ENCODE results near the gene GRB10. TPM values are rescaled to one million over a fixed set of nuclear protein-coding genes. Genes with fewer than 3 reads are reported as not detected.

The GRB10 gene
- total RNA-seq, 1 donor from 2014 or later, result 33.9 TPM

DNA sequence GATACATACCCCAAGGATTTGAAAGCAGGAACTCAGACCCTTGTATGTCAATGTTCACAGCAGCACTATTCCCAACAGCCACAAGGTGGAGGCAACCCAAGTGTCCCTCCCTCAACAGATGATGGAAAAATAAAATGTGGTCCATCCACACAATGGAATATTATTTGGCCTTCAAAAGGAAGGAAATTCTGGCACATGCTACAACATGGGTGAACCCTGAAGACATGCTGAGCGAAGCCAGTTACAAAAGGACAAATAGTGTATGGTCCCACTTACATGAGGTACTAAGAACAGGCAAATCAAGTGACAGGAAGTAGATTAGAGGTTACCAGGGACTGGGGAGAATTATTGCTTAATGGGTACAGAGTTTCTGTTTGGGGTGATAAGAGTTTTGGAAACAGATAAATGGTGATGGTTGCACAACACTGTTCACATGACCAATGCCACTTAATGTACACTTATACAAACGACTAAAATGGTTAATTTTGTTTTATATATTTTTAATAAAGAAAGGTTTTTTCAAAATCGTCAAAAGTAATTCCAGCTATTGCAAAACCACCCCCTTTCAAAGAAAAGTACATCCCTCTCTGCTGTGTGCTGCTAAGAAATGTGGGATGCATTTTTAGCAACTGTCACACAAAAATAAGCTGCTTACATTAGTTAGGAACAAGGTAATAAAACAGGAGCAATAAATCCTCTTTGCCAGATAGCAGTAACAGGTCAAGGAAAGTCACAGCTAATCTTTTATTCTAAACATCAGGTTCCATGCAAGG lies 85.7 kb downstream of the GRB10 start:
- peaks cover 5% of the 10 kb centered on the region for H4K20me1 ChIP-seq (ENCODE audit: low read depth)
- no peak overlapping the region for H3K4me3 ChIP-seq
- peaks cover 3% of the 10 kb centered on the region for H3K4me1 ChIP-seq
- no peaks in the 10 kb centered on the region for H3K27me3 ChIP-seq
- no peaks in the 10 kb centered on the region for H3K79me2 ChIP-seq (ENCODE audit: low read depth)
- H3K27me3 Mint-ChIP-seq (ENCODE audit: insufficient read depth, low read depth), result peaks cover 2% of the 10 kb centered on the region
- H2AFZ ChIP-seq (replicated peaks), result no peak overlapping the region
- H3K36me3 ChIP-seq, result no peaks in the 10 kb centered on the region
- H3F3A ChIP-seq (ENCODE audit: low read depth), result no peaks in the 10 kb centered on the region
- H3K4me1 Mint-ChIP-seq, result peaks cover 19% of the 10 kb centered on the region
- no peak overlapping the region for H3K27ac ChIP-seq
- TF ChIP-seq EZH2phosphoT487 (IDR thresholded peaks at IDR 0.05), result no peak
- TF ChIP-seq, protein P1, sequence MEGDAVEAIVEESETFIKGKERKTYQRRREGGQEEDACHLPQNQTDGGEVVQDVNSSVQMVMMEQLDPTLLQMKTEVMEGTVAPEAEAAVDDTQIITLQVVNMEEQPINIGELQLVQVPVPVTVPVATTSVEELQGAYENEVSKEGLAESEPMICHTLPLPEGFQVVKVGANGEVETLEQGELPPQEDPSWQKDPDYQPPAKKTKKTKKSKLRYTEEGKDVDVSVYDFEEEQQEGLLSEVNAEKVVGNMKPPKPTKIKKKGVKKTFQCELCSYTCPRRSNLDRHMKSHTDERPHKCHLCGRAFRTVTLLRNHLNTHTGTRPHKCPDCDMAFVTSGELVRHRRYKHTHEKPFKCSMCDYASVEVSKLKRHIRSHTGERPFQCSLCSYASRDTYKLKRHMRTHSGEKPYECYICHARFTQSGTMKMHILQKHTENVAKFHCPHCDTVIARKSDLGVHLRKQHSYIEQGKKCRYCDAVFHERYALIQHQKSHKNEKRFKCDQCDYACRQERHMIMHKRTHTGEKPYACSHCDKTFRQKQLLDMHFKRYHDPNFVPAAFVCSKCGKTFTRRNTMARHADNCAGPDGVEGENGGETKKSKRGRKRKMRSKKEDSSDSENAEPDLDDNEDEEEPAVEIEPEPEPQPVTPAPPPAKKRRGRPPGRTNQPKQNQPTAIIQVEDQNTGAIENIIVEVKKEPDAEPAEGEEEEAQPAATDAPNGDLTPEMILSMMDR (IDR thresholded peaks at IDR 0.05), result peak; percentile 56
- TF ChIP-seq EZH2 (IDR thresholded peaks at IDR 0.05), result no peak
- H3K4me2 ChIP-seq, result no peak overlapping the region
- H3K27ac Mint-ChIP-seq, result no peak overlapping the region
- H3K9me3 ChIP-seq (ENCODE audit: low read depth), result no peaks in the 10 kb centered on the region
- DNase-seq (ENCODE audit: low spot score), result peak; percentile 16
- H3K36me3 Mint-ChIP-seq, result peaks cover 40% of the 10 kb centered on the region
- H3K9ac ChIP-seq, result no peak overlapping the region
- no peaks in the 10 kb centered on the region for H3K9me3 Mint-ChIP-seq
- H3K4me3 Mint-ChIP-seq, result no peak overlapping the region

DNA sequence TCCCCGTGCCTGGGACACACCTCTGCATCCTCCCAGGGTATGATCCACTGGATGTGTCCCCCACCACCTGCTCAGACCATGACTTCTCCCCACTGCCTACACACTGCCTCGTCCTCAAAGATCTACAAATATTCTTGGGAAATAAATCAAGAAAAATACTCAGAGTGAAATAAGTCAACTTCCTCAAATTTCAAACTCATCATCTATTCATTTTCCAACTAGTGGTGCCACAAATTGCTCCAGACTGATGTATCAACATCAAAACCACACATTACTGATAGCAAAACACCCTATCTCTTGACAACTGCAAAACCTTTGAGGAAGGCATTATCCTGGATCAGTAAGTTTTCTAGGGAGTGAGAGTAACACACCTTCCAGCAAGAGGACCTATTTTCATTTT lies 87.7 kb downstream of the GRB10 start:
- Histone ChIP-seq H3K4me3 (no peak overlapping the region), H3K9ac (no peak overlapping the region), H3K27ac (no peak overlapping the region), H3K27me3 (no peaks in the 10 kb centered on the region), H3F3A (ENCODE audit: low read depth) (peaks cover 18% of the 10 kb centered on the region), H3K36me3 (no peaks in the 10 kb centered on the region), H3K4me2 (no peak overlapping the region), H3K79me2 (ENCODE audit: low read depth) (no peaks in the 10 kb centered on the region), H4K20me1 (ENCODE audit: low read depth) (peaks cover 23% of the 10 kb centered on the region), H3K9me3 (ENCODE audit: low read depth) (no peaks in the 10 kb centered on the region), H3K4me1 (peaks cover 22% of the 10 kb centered on the region), H2AFZ (replicated peaks) (no peak overlapping the region)
- peaks cover 19% of the 10 kb centered on the region for H3K4me1 Mint-ChIP-seq
- no peaks in the 10 kb centered on the region for H3K9me3 Mint-ChIP-seq
- no peak overlapping the region for H3K4me3 Mint-ChIP-seq
- H3K27me3 Mint-ChIP-seq (ENCODE audit: insufficient read depth, low read depth), result peaks cover 2% of the 10 kb centered on the region
- no peak overlapping the region for H3K27ac Mint-ChIP-seq
- no peak for DNase-seq (ENCODE audit: low spot score)
- peaks cover 25% of the 10 kb centered on the region for H3K36me3 Mint-ChIP-seq
- TF ChIP-seq EZH2 (IDR thresholded peaks at IDR 0.05) (no peak), EZH2phosphoT487 (IDR thresholded peaks at IDR 0.05) (no peak)
- TF ChIP-seq, protein P1 (IDR thresholded peaks at IDR 0.05), result no peak

DNA sequence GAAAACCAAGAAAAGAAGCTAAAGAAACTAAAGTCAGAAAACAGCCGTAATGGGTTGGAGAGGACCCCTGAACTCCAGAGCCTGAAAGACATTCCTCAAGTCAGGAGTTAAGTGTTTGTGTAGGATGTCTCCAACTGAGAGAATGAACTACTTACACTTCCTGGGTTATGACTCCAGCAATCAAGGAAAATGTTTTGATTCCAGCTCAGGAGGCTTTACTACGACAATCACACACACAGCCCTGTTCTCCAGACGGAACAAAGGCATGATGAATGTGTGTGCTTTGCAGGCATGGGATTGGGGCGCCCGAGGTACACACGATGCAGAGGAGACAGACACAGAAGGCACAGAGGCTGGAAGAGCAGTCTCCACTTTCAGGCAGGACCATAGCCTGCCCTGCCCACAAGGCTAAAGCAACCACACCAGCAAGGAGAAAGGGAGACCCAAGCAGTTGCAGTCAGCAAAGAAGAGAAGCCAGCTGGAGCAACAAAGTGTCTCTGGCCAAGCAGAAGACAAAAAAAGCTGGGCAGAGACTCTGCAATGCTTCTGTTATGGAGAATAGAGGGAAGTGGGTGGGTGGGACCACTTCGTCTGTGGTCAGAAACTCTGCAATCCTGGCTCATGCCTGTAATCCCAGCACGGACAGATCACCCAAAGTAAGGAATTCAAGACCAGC lies 89.1 kb downstream of the GRB10 start:
- no peaks in the 10 kb centered on the region for H3K27me3 ChIP-seq
- H3K4me3 ChIP-seq, result no peak overlapping the region
- Mint-ChIP-seq H3K27me3 (ENCODE audit: insufficient read depth, low read depth) (no peaks in the 10 kb centered on the region), H3K27ac (peak overlapping the region; percentile 67), H3K4me3 (no peak overlapping the region), H3K36me3 (peaks cover 35% of the 10 kb centered on the region), H3K9me3 (no peaks in the 10 kb centered on the region), H3K4me1 (peaks cover 19% of the 10 kb centered on the region)
- no peak overlapping the region for H3K9ac ChIP-seq
- H2AFZ ChIP-seq (replicated peaks), result no peak overlapping the region
- peaks cover 22% of the 10 kb centered on the region for H3K4me1 ChIP-seq
- no peak overlapping the region for H3K27ac ChIP-seq
- peaks cover 23% of the 10 kb centered on the region for H4K20me1 ChIP-seq (ENCODE audit: low read depth)
- DNase-seq (ENCODE audit: low spot score), result no peak
- no peak overlapping the region for H3K4me2 ChIP-seq
- H3F3A ChIP-seq (ENCODE audit: low read depth), result peaks cover 23% of the 10 kb centered on the region
- H3K9me3 ChIP-seq (ENCODE audit: low read depth), result no peaks in the 10 kb centered on the region
- no peaks in the 10 kb centered on the region for H3K79me2 ChIP-seq (ENCODE audit: low read depth)
- no peaks in the 10 kb centered on the region for H3K36me3 ChIP-seq
- TF ChIP-seq, protein P1 (IDR thresholded peaks at IDR 0.05), result no peak
- TF ChIP-seq EZH2 (IDR thresholded peaks at IDR 0.05) (no peak), EZH2phosphoT487 (IDR thresholded peaks at IDR 0.05) (no peak)

Data from neural progenitor cell (in vitro differentiated cells).